GM10266 (cell line): ENCODE results near the gene KRT80.

ENCODE experiments used
- DNase-seq: peaks from one replicate; pipeline ENCODE4 v3.0.0; 2012; ENCODE audit errors: extremely low spot score
- TF ChIP-seq, protein P1 (sequence below): IDR thresholded peaks from 2 replicates; pipeline ENCODE4 v1.5.1; 2012; ENCODE audit warnings: mild to moderate bottlenecking, low read depth; ENCODE audit not compliant: control insufficient read depth, insufficient read depth; ENCODE audit errors: missing control alignments

Gene KRT80

DNA sequence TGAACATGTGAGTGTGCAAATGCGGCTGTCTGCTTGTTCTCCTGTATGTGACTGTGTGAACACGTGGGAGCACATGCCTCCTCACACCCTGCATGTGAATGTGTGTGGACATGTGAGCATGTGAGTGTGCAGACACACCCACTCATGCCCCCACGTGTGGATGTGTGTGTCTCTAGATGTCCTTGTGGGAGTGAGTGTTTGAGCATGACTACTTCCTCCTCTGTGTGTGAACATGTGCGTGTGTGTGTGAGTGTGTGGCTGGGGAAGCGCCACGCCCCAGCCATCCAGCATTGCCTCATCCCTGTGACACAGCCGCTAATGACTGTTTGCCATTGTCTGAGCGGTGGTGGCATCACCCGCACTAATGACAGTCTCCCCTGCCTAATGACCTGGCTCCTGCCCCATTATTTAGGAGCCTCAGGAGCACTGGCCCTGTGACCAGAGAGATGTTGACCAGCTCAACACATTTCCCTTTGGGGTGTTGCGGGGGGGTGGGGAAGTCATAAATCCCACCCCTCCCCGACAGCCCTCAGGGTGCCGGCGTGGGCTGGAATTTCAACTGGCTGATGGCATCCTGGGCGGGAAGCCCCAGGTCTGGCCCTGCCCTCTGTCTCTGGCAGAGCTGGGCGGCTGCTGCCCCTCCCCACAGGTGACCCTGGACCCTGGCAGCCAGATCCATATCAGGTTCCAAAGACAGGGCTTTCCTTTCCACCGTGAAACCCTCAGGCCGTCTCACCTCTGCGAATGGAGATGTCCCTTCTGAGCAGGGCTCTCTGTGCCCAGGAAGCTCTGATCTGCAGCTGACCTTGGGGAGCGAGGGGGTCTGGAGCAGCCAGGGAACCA lies 11.5 kb upstream of the KRT80 start:
- TF ChIP-seq, protein P1, sequence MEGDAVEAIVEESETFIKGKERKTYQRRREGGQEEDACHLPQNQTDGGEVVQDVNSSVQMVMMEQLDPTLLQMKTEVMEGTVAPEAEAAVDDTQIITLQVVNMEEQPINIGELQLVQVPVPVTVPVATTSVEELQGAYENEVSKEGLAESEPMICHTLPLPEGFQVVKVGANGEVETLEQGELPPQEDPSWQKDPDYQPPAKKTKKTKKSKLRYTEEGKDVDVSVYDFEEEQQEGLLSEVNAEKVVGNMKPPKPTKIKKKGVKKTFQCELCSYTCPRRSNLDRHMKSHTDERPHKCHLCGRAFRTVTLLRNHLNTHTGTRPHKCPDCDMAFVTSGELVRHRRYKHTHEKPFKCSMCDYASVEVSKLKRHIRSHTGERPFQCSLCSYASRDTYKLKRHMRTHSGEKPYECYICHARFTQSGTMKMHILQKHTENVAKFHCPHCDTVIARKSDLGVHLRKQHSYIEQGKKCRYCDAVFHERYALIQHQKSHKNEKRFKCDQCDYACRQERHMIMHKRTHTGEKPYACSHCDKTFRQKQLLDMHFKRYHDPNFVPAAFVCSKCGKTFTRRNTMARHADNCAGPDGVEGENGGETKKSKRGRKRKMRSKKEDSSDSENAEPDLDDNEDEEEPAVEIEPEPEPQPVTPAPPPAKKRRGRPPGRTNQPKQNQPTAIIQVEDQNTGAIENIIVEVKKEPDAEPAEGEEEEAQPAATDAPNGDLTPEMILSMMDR = no peak
- no peak for DNase-seq

DNA sequence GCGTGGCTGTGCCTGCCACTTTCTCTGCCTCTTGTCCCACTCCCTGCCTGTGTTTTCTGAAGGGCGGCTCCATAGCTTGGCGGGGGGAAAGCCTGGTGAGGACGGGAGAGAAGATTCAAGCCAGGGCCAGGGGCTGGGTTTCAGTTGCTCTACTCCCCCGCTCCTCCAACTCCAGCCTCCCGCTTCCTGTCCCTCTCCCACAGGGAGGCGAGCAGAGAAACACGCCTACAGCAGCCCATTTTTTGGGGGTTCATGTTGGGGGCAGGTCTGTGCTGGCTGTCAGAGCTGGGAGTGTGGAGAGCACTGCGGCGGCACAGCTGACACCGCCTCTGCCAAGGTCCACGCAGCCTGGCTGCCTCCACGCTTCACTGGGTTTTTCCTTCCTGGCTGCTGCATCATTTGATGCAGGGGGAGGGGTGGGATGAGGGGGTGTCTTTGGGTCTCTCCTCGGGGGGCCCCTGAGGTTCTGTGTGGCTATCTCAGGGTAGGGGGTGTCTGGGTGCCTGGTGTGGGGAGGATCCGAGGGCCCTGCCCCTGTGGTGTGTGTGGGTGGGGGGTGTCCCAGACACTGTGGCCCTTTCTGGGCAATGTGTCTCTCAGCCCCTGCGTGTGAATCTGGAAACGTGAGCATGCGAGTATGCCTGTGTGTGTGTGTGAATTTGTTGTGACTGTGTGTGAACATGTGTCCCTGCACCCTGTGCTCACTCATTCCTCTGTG lies 10.7 kb upstream of the KRT80 start:
- DNase-seq = no peak
- TF ChIP-seq, protein P1 = no peak

DNA sequence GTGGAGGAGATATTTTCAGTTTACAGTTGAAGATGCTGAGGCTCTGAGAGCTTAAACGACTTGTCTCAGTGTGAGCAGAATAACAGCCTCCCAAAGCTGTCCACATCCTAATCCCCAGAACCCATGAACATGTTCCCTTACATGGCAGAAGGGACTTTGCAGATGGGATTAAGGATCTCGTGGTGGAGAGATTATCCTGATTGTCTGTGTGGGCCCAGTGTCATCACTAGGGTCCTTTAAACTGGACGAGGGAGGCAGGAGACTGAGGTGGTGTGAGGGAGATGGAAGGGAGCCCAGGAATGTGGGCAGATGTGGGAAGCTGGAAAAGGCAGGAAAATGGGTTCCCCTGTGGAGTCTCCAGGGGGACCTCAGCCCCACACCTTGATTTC lies 9.6 kb upstream of the KRT80 start:
- no peak for DNase-seq
- TF ChIP-seq, protein P1 = no peak

DNA sequence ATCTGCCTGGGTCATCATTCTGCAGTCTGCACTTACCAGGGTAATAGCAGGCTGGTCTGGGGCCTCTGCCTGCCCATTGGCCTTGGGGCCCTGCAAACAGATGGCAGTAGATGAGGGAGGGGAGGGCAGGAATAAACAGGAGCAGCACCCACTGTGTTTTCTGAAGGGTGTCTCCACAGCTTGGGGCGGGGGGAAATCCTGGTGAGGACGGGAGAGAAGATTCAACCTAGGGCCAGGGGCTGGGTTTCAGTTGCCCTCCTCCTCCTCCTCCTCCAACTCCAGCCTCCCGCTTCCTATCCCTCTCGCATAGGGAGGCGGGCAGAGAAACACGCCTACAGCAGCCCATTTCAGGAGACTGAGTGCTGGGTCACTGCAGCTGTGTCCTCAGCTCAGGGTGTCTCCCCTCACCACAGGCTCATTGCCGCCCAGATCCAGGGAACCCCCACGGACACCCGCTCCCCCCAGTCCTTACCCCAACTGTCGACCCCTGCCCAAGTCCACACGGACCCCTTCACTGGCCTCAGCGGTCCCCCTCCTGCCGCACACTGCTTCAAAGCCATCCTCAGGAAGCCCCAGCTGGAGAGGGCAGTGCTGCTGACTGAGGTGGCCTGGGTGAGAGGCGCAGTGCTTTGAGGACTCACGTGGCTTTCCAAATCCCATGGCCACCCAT lies 9.1 kb upstream of the KRT80 start:
- TF ChIP-seq, protein P1 = no peak
- DNase-seq = no peak

DNA sequence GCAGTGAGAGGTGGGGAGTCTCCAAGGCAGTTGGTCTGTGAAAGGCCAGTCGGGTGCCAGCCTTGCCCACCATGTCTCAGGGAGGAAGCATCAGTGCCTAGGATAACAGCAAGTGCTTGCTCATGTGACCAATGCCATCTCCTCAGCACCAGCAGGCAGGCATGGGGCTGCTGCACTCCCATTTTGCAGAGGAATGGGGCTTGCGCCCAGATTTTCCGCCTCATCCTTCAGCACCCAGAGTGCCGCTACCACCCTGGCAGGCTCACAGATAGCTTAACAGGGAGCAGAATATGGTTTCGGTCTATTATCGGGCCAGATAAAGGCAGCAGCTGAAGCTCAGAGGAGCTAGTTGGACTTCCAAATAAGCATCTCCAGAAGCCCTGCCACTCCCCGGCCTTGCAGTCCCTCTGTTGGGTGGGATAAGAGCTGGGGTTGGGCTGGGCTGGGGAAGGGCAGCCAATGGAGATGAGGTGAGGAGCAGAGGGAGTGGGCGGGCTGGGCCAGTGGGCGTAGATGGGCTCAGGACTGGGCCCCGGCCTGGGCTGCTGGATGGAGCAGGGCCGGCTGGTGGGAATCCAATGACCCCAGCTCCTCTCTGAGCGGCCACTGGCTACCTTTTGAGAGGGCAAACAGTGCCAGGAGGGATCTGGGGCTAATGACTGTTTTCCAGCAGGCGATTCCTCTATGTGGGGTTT lies 8.4 kb upstream of the KRT80 start:
- TF ChIP-seq, protein P1 = no peak
- no peak for DNase-seq

DNA sequence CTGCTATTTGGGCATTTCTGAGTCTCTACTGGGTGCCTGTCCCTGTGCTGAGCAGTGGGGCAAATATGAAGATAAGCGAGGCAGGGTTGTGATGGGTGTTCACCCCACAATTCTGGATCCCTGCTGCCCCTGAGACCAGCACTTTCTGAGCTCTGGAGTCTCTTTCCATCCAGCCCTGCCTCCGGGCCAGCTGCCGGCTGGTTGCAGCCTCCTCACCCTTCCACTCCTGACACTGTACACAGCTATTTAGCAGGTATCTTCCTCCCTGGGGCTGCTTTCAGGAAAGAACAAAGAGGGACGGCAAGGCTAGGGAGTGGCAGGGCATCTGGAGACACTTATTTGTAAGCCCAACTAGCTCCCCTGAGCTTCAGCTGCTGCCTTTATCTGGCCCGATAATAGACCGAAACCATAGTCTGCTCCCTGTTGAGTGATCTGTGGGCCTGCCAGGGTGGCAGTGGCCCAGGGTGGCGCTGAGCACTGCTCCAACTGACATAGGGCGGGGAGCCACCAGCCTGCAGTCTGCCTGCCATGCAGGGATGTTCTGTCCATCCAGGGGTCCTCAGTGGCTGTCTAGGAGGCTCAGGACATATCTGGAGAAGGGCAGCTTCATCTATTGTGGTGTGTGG lies 7.6 kb upstream of the KRT80 start:
- DNase-seq = no peak
- TF ChIP-seq, protein P1 = no peak
